Glomerular endothelial cell (primary cell): ENCODE data around the gene JADE1. TPM values are rescaled to one million over a fixed set of nuclear protein-coding genes. Genes with fewer than 3 reads are reported as not detected.

Experiments
- DNase-seq: peaks from one replicate; pipeline ENCODE4 v3.0.0-alpha.2; 2011; ENCODE audit warnings: low read depth, low spot score; ENCODE audit errors: extremely low read depth
- total RNA-seq: library from RNA; depleted of rRNA; stranded (reverse); fragments of >200 nt; gene quantifications from 2 replicates; pipeline ENCODE4 v1.2.3, GENCODE V29; 2015

JADE1 gene
- total RNA-seq, 1 donor from 2014 or later = 13.1 TPM

DNA sequence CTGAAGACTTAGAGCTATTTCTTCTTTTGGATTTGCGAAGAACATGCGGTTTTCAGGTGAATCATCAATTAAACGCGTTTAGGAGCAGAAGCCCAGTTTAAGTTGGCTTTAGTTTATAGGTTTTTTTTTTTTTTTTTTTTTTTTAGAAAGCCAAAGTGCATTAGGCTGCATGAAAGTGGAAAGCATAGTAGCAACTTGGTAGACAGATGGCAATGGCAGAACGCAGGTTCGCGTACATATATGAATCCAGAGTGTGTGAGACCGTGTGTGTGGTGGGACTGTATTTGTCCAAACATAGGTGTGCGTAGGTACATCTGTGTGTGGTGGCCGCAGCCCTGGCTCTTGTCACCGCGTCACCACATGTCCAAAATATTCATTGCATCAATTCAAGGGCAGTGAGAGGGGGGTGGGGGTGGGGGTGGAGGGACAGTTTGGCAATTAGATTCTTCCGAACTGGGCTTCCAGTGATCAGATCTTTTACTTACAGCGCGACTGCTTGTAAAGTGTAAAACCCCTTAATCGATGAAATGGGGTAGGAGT lies 901 bp downstream of the JADE1 start:
- no peak for DNase-seq

DNA sequence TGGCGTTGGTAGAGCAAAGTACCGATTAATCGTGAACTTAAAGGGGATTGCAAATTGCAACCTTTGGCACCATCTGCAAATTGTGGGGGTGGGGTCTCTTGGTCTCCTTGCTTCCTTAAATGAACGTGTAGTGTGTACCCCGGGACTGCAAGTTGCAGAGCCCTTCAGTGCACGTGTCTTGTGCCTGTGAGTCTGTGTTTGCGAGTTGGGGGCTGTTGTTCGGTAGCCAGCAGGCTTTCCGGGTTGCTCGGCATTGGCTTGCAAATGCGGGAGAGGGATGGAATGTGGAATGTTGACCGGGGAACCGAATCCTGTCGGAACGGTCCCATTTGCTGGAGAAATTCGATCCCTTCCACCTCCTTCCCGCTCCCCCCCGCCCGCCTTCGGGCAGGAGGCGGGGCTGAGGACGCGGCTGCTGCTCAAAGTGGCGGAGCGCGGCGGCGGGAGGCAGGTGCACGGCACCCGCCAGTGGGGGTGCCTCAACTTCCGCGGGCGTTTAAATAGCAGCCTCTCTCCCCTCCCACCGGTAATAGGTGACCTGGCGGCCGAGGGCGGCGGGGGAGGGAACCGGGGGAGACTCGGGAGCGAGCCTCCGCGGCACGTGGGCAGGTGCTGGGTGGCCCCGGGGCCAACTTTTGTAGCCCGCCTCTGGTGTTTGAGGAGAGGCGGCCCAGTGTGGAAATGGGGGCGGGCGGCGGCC lies 1.5 kb downstream of the JADE1 start:
- DNase-seq = peak; percentile 29

DNA sequence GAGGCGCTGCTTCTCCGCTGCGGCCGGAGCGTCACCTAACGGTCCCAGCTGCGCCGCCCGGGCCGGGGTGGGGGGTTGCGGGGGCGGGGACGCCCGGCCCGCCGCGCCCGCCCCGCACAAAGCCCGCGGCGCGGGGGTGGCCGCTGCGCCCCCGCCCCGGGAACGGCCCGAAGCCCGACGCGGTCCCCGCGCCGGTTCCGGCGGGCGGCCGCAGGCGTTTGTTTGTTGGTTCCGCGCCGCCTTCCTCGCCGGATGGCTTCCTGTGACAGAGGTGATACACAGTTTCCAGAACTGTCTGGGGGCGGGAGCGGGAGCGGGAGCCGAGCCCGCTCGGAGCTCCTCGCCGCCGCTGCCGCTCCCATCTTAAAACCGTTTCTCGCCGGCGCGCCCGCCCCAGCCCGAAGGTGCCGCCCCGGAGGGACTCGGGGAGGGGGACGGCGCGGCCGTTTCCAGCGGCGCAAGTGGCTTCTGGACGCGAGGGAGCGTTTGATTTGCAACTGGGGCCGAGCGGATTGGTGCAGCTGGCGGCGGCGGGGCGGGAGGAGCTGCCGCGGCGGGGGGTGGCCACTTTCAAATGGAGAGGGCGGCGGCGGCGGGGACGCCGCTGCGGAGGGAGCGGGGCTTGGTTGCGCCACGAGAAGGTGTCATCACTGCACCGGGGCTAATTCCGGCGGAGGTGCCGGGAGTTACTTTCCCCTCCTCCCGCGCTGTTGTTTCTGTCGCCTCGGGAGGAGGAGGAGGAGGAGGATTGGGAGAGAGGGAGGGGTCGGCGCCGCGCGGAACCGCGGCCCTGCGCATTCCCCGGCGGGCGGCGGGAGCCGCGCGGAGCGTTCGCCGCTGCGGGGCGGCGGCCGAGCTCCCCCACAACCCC lies 2.3 kb downstream of the JADE1 start:
- no peak for DNase-seq

DNA sequence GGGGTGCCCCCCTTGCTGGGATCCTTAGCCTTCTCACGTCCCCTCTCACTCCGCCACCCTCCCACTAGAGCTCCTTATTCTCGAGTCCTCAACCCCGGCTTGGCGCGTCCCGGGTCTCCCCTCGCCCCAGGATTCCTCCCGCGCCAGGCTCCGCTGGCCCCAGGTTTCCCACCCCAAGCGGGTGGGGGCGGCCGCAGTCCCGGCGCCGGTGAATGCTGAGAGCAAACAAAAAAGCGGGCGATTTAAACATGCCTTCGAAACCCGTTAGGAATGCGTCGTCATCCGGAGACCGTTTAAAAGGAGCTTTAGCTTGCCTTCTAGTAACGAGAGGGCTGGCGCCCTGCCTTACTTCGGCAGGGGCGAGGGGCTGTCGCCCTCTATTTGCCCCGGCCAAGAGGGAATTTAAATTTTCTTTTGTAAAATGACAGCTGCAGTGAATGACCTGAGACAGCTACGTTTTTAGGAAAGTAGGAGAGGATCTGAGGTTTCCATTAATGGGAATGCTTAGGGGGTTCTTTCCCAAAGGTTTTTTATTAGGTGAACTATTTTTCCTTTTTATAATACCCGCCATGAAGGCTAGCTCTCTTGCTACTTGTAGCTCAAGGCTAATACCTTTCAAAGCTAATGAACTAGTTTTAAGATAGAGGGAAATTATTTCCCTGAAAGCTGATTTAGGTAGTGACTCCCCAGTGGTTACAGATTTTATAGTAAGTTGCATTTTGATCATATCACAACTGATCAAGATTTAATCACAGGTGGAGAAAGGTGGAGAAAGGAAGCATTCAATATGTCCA lies 3.1 kb downstream of the JADE1 start:
- DNase-seq = no peak

DNA sequence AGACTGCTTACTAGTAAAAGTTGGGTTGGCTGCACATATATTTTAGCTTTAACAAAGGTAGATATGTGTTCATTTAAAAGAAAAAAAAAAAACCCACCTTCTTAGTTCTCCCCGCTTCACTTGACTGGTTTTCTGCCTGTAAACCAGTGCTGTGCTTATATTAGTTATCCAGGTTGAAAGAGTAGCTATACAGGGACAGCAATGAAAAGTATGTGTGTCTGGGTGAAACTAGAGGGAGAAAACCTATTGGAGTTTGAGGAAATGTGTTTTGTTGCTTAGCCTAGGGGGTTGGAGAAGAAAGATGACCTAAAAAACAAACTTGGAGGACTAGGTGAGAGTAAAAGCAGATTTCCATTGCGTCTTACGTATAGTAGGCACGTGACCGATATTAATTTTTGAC lies 4.5 kb downstream of the JADE1 start:
- DNase-seq = no peak

DNA sequence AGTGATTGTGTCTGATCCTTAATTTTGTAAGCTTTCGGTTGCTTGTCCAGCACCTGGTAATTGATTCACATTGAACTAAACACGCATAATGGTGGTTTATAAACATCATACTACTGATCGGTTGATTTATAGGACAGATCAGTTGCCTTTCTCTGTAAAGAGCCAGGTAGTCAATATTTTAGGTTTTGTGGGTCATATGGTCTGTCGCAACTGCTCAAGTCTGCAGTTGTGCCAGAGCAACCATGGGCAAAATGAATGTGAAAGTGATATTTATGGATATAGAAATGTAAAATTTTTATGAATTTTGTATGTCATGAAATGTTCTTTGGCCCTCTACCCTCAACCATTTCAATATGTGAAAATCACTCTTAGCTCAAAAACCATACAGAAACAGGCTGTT lies 8.9 kb downstream of the JADE1 start:
- DNase-seq = no peak

DNA sequence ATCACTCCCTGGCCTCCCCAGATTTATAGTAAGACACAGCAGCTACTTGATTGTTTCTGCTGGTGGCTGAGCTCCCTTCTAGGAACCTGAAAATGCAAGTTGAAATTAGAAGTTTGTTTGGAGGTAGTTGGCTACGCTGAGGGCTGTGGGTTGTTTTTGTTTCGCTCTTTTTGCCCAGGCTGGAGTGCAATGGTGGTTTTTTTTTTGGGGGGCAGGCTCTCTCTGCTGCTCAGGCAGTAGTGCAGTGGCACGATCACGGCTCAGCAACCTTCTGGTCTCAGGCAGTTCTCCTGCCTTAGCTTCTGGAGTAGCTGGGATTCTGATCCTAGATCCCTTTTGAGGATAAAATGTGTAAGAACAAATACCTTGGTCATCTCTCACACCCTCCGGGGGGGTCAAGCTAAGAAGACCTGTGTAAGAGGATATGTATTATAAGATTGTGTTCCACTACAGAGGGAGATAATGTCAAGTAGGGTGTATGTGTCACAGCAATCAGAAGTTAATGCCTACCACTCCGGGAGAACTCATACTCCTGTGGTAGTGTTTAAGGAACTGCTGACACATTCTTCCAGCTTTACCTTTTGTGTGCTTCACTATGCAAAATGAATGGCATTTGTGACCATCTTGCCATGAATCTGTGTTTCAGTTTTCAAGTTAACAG lies 9.7 kb downstream of the JADE1 start:
- no peak for DNase-seq

DNA sequence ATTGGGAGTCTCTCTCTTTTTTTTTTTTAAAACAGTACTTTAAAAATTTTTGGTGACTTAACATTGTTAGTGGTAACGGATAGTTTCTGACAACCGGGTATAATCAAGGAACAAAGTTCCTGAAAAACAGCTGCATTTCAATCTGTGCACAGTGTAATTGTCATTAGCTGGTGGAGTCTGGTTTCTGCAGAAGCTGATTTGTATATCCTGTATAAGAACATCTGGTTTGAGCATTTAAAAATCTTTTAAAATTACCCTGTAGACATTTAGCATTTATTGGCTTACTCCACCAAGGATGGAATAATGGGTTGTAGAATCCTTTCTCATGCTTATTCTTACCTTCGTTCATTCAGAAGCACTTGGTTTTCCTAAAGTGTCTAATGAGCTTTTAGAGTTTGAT lies 11.2 kb downstream of the JADE1 start:
- DNase-seq = no peak

DNA sequence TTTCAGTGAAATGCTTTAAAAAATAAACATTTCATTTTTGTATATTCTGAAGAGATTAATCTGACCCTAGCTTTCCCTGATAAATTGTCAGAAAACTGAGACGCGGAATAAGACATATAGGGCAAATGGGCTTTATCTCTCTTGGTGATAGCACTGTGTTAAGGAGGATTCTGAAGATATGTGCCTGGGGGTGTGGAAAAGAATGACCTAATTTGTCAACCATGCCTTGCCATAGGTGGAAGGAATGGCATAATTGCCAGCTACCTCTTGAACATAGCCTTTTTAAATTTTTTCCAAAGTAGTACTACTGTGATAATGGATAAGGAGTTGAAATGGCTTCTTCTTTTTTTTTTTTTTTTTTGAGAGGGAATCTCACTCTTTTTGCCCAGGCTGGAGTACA lies 11.7 kb downstream of the JADE1 start:
- no peak for DNase-seq

DNA sequence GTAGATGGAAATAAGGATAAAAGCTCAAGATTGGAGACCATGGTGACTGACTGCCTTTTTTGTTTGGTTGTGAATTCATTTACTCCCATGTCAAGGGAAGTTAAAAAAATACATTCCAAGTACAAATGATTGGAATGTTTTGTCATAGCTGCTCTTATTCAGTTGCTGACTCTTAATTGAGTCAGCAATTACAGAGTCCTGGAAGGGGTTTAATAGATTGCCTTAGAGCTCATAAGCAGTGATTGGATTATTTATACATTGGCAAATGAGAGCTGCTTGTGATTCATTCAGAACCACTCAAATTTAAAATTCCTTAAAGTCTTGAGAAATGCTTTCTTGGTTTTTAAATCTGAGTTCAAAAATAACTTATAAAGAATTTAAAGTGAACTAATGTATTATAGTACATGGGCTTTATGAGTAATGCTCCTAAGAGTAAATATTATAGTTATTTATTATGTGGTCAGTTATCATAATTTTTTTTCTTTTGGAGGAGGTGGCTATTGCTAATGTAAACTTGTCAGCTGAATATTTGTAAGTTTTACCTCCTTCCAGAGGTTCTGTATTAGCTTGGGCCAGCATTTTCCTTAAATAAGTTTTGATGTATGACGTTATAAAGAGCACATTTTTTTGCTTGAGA lies 13.6 kb downstream of the JADE1 start:
- DNase-seq = no peak

DNA sequence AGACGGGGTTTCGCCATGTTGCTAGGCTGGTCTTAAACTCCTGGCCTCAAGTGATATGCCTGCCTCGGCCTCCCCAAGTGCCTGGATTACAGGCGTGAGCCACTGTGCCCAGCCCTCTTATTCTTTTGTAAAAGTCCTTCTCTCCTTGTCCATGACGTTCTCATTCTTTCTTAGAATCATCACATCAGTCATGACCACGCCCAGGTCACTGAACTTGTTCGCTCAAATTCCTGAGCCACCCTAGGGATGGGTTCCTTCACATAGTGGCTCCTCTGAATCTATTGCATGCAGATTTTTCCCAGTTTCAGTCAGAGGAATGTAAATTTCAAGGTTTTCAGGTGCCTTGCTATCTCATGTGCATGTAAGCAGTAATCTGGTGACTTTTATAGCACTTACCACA lies 15.7 kb downstream of the JADE1 start:
- DNase-seq = no peak

DNA sequence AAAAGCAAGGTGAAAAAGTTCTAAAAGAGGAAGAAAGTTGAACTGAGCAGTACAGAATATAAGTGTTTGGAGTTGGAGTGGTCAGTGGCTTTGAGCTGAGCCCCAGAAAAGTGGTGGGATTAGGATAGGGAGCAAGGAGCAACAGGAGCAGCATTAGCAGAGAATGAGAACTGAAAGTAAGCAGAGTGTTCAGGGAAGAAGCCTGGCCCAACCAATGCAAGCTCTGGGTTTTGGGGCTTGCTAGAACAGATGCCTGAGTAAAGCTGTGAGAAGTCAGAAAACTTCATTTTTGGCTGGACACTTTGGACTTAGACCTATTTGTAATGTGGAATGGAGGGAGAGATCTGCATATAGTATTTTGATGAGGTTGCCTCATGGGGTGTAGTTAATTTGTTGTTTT lies 17.8 kb downstream of the JADE1 start:
- no peak for DNase-seq

DNA sequence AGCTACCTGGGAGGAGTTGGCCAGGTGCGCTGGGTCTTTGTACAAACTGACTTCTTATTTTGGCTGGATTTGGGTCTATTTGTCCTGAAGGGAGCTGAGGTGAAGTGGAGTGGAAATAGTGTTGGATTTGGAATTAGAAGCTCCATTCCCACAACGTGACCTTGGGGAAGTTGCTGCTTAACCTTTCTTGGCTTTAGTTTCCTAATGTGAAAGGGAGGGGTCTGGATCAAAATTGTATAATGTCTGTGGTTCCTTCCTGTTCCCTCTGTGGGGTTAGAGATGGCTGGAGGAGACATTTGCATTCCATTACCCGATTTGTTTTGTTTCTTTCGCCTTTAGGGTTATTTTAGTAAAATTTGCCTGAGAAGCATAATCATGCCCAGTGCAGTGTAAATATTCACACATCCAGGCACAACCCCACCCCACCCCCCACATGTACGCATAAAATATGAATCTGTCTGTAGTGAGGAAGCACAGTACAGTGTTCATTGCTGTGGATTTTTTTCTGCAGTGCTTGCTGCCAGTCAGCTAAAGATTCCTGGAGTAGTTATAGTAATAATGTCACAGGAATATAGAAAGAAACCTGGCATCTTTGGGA lies 21.5 kb downstream of the JADE1 start:
- DNase-seq = no peak

DNA sequence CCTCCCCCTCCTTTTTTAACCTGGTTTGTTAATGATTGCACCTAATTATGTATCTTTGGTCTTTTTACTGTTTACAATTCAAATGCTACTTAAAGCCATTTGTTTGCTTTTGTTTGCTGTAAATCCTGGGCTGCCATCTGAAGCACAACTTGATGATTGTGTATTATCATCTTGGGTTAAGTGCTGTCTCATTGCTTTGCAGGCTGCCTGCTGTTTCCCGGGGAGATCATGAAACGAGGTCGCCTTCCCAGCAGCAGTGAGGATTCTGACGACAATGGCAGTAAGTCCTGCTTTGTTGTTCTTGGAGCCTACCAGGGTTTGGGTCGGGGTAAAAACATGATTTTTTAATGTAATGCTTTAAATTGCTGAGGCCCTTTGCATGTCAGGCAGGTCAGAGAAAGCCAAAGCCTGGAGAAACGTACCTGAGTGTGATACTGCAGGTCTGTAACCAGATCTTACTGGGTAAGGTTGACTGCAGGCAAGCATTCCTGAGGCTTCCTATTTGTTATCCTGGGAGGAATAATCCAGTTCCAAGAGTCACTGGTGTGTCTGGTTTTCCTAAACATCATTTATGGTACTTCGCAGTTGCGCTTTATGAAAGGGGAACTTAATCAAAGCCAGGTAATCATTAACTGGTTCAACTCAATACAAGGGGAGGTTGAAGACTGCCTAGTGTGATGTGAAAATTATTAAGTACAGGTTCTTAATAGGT lies 22.2 kb downstream of the JADE1 start:
- no peak for DNase-seq

DNA sequence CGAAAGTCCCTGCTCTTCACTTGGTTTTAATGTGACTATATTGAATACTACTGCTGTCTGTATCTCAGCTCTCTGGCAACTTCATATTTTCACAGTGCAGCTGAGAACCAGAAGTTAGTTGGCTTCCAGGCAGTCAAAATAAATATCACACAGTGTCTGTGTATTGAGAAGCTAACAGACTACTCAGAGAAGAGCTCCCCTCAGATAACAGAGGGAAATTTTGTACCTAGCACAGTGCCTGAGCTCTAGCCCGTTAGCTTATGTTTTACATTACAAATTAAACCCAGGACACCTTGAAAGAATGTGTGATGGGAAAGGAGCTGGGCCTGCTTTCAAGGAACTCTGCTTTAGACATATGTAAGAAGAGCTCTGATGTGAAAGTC lies 22.7 kb downstream of the JADE1 start:
- no peak for DNase-seq

DNA sequence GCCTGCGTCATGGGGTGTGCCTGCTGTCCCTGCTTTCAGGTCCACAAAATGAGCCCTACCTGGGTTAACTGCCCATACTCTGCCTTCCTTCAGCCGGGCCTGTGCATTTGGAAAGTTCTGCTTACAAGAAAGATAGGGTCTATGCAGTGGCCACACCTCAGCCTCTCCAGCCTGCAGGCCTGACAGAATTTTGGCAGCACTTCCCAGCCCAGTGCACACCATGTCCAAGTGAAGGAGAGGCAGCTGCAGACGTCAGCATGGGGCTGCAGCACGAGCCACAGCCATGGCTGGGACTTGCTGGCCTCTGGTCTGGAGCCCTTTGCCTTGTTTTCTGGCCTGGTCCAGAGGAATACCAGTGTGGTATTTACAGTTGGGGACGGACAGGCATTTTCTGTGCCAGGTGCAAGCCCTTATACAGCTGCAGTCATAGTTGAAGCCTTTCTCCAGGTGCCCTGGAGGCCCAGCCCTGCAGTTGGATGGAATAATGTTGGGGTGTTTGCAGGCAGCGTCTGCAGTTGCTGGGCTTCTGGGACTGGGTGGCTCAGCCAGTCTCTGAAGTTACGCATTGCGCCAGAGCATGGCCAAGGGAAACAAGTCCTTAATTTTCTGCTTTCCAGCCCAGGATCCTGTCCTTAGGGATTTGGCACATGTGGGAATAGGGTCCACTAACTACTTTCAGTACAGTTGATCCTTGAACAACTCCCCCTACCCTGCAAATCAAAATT lies 26.2 kb downstream of the JADE1 start:
- DNase-seq = no peak

DNA sequence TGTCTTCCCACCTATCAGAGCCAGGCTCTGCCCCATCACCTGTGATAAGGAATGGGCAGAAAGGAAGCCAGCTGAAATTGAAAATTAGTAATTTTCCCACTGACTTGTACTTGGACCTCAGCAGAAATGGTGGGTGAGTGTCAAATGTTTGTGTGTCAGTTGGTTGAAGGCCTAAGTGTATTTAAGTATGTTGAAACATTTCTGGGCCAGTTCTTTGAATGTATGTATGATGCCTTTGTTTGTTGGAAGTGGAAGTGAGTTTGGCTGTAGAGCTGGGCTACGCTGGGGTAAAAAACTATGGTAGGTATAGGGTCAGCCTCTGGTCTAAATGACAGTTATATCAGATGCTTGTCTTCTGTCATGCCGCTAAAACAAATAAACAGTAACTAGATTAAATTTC lies 27.7 kb downstream of the JADE1 start:
- DNase-seq = no peak

DNA sequence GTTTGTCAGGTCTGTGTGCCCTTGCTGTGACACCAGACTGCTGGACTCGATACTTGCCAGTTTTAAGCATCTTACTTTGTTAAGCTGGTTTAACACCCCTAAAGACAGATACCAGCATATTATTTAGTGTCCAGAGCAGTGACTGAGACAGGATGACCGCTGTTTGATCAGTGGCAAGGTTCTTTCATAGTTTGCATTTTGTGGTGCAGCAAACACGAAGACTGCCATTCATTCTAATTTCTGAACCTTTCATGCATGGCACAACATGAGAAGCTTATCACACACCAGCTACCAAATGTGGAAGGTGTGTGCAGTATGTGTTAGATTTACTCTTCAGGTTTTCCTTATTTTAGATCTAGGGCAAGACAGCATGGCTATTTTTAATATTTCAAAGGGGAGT lies 28.2 kb downstream of the JADE1 start:
- DNase-seq = no peak
